ENCODE measurements around the gene MPO. TPM values are rescaled to one million over a fixed set of nuclear protein-coding genes. Genes with fewer than 3 reads are reported as not detected.

Gene MPO
- total and polyA plus RNA-seq, 2 experiments from 2014 or later: not detected

GRCh38 chr17:58262149-58262548 is 18.6 kb downstream of the MPO start:
- Histone ChIP-seq H3K27me3 (peaks cover 68% of the 10 kb centered on the region), H3K4me3 (no peak overlapping the region), H3K4me1 (ENCODE audit: low read depth) (no peaks in the 10 kb centered on the region), H3K27ac (no peak overlapping the region), H3K36me3 (no peaks in the 10 kb centered on the region), H3K9me3 (ENCODE audit: low read depth) (no peaks in the 10 kb centered on the region)
- no peak for DNase-seq (ENCODE audit: low read depth in 1 of 2, low spot score in 1 of 2)
- TF ChIP-seq, protein P1, sequence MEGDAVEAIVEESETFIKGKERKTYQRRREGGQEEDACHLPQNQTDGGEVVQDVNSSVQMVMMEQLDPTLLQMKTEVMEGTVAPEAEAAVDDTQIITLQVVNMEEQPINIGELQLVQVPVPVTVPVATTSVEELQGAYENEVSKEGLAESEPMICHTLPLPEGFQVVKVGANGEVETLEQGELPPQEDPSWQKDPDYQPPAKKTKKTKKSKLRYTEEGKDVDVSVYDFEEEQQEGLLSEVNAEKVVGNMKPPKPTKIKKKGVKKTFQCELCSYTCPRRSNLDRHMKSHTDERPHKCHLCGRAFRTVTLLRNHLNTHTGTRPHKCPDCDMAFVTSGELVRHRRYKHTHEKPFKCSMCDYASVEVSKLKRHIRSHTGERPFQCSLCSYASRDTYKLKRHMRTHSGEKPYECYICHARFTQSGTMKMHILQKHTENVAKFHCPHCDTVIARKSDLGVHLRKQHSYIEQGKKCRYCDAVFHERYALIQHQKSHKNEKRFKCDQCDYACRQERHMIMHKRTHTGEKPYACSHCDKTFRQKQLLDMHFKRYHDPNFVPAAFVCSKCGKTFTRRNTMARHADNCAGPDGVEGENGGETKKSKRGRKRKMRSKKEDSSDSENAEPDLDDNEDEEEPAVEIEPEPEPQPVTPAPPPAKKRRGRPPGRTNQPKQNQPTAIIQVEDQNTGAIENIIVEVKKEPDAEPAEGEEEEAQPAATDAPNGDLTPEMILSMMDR (IDR thresholded peaks at IDR 0.05; ENCODE audit: low read depth, low read length): no peak

DNA sequence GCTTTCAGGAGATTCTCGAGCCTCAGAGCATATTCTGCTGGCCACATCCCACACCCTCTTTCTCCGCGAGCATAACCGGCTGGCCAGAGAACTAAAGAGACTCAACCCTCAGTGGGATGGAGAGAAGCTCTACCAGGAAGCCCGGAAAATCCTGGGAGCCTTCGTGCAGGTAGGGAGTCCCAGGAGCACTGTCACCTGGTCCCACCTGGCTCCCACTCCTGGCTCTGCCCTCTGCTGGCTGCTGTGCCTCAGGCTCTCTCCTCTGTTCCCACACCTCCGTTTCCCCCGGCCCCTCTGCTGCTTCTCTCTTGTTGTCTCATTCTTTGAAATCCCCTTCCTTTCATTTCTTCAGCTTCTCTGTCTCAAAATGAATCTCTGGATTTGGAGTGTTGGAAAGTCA is 25.9 kb downstream of the MPO start:
- Histone ChIP-seq H3K27me3 (peaks cover 87% of the 10 kb centered on the region), H3K4me1 (ENCODE audit: low read depth) (no peaks in the 10 kb centered on the region), H3K36me3 (no peaks in the 10 kb centered on the region), H3K27ac (no peak overlapping the region), H3K4me3 (no peak overlapping the region), H3K9me3 (ENCODE audit: low read depth) (no peaks in the 10 kb centered on the region)
- TF ChIP-seq, protein P1 (IDR thresholded peaks at IDR 0.05; ENCODE audit: low read depth, low read length): no peak
- DNase-seq (ENCODE audit: low read depth in 1 of 2, low spot score in 1 of 2): no peak

DNA sequence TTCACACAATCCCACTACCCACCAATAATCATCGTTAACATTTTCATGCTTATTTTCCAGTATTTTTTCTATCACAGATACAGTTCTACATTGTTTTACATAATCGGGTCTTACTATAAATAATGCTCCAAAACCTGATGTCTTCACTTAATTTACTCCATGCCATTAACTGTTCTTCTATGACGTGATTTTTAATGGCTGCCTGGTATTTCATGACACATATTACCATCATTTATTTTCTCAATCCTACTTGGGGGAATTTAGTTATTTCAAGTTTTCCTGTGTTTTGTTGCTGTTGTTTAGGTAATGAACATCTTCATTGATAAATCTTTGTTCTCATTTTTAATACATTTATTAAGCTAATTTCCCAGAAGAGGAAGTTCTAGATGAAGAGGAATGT is 27.7 kb downstream of the MPO start:
- no peaks in the 10 kb centered on the region for H3K9me3 ChIP-seq (ENCODE audit: low read depth)
- H3K27ac ChIP-seq: no peak overlapping the region
- no peak overlapping the region for H3K4me3 ChIP-seq
- no peak for DNase-seq (ENCODE audit: low read depth in 1 of 2, low spot score in 1 of 2)
- TF ChIP-seq, protein P1 (IDR thresholded peaks at IDR 0.05; ENCODE audit: low read depth, low read length): no peak
- peaks cover 86% of the 10 kb centered on the region for H3K27me3 ChIP-seq
- no peaks in the 10 kb centered on the region for H3K4me1 ChIP-seq (ENCODE audit: low read depth)
- H3K36me3 ChIP-seq: no peaks in the 10 kb centered on the region

- DNase-seq (ENCODE audit: low read depth in 1 of 2, low spot score in 1 of 2): no peak
- TF ChIP-seq, protein P1 (IDR thresholded peaks at IDR 0.05; ENCODE audit: low read depth, low read length): no peak
- Histone ChIP-seq H3K9me3 (ENCODE audit: low read depth) (no peaks in the 10 kb centered on the region), H3K27ac (no peak overlapping the region), H3K4me1 (ENCODE audit: low read depth) (no peaks in the 10 kb centered on the region), H3K27me3 (peaks cover 86% of the 10 kb centered on the region), H3K36me3 (no peaks in the 10 kb centered on the region), H3K4me3 (no peak overlapping the region)
Measured at GRCh38 chr17:58252141-58252540, 28.6 kb downstream of the MPO start.

DNA sequence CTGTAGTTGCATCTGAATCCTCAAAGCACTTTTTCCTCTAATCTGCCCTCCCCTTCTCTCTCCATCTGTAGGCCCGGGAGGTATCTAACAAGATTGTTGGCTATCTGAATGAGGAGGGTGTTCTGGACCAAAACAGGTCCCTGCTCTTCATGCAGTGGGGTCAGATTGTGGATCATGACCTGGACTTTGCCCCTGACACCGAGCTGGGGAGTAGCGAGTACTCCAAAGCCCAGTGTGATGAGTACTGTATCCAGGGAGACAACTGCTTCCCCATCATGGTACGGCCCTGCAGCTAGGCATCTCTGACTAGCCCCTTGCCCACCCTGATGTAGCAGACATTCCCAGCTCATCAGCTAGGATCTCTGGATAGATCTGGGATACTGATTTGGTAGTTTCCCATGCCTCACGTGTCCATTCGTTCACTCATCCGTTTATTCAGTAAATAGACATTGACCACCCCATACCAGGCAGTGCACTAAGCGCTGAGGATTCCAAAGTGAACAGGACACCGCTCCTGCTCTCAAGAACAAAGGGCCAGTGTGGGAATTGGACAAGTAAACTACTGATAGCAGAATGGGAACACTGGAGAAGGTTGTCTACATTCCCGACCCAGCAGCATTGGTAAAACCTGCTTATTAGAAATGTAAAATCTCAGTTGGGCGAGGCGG is 30.3 kb downstream of the MPO start:
- no peak for DNase-seq (ENCODE audit: low read depth in 1 of 2, low spot score in 1 of 2)
- Histone ChIP-seq H3K9me3 (ENCODE audit: low read depth) (no peaks in the 10 kb centered on the region), H3K36me3 (no peaks in the 10 kb centered on the region), H3K27me3 (peaks cover 97% of the 10 kb centered on the region), H3K4me3 (no peak overlapping the region), H3K4me1 (ENCODE audit: low read depth) (no peaks in the 10 kb centered on the region), H3K27ac (no peak overlapping the region)
- TF ChIP-seq, protein P1 (IDR thresholded peaks at IDR 0.05; ENCODE audit: low read depth, low read length): no peak

Data from cardiac muscle cell (in vitro differentiated cells and primary cell).